HEK293 (cell line): Measurements from ENCODE around the gene BORCS5.
A peak's percentile ranks its signal among the peaks of the same experiment; 100 is the strongest.

ENCODE experiments used
- KLF1 ChIP-seq: fragments of 450-650 bp; formaldehyde crosslinking; IDR thresholded peaks from 2 replicates; pipeline ENCODE4 v1.5.1; 2016; ENCODE audit warnings: missing biosample characterization, missing genetic modification characterization
- KLF16 ChIP-seq: fragments of 450-650 bp; formaldehyde crosslinking; IDR thresholded peaks from 2 replicates; pipeline ENCODE4 v1.5.1; 2017; ENCODE audit warnings: missing biosample characterization, missing genetic modification characterization
- OSR2 ChIP-seq: fragments of 450-650 bp; formaldehyde crosslinking; IDR thresholded peaks from 2 replicates; pipeline ENCODE4 v1.5.1; 2016; ENCODE audit warnings: missing biosample characterization, missing genetic modification characterization
- WT1 ChIP-seq: fragments of 450-650 bp; formaldehyde crosslinking; IDR thresholded peaks from 2 replicates; pipeline ENCODE4 v1.5.1; 2016; ENCODE audit warnings: missing biosample characterization, missing genetic modification characterization
- ZBTB1 ChIP-seq: fragments of 450-650 bp; formaldehyde crosslinking; IDR thresholded peaks from 2 replicates; pipeline ENCODE4 v1.5.1; 2016; ENCODE audit warnings: missing biosample characterization, missing genetic modification characterization
- ZBTB10 ChIP-seq: fragments of 450-650 bp; formaldehyde crosslinking; IDR thresholded peaks from 2 replicates; pipeline ENCODE4 v1.5.1; 2016; ENCODE audit warnings: missing biosample characterization, missing genetic modification characterization
- ZBTB11 ChIP-seq: fragments of 450-650 bp; formaldehyde crosslinking; conservative IDR thresholded peaks from 2 replicates; pipeline ENCODE4 v1.5.1; 2016; ENCODE audit warnings: low read depth, missing biosample characterization, missing genetic modification characterization
- ZBTB21 ChIP-seq: fragments of 450-650 bp; formaldehyde crosslinking; IDR thresholded peaks from 2 replicates; pipeline ENCODE4 v1.5.1; 2017; ENCODE audit warnings: missing biosample characterization, missing genetic modification characterization
- ZBTB44 ChIP-seq: fragments of 450-650 bp; IDR thresholded peaks from 2 replicates; pipeline ENCODE4 v1.5.1; 2018; ENCODE audit warnings: missing biosample characterization, mild to moderate bottlenecking, missing genetic modification characterization
- ZBTB48 ChIP-seq: fragments of 450-650 bp; formaldehyde crosslinking; IDR thresholded peaks from 2 replicates; pipeline ENCODE4 v1.5.1; 2016; ENCODE audit warnings: missing biosample characterization, missing genetic modification characterization
- ZNF112 ChIP-seq: fragments of 450-650 bp; formaldehyde crosslinking; IDR thresholded peaks from 2 replicates; pipeline ENCODE4 v1.5.0; 2017; ENCODE audit warnings: missing biosample characterization, missing genetic modification characterization
- ZNF114 ChIP-seq: fragments of 450-650 bp; formaldehyde crosslinking; IDR thresholded peaks from 2 replicates; pipeline ENCODE4 v1.5.0; 2017; ENCODE audit warnings: missing biosample characterization, missing genetic modification characterization
- ZNF423 ChIP-seq: fragments of 450-650 bp; formaldehyde crosslinking; IDR thresholded peaks from 2 replicates; pipeline ENCODE4 v1.5.1; 2016; ENCODE audit warnings: missing biosample characterization, missing genetic modification characterization
- ZNF488 ChIP-seq: fragments of 450-650 bp; formaldehyde crosslinking; IDR thresholded peaks from 2 replicates; pipeline ENCODE4 v1.5.1; 2016; ENCODE audit warnings: missing biosample characterization, missing genetic modification characterization
- ZNF654 ChIP-seq: fragments of 450-650 bp; formaldehyde crosslinking; IDR thresholded peaks from 2 replicates; pipeline ENCODE4 v1.5.1; 2016; ENCODE audit warnings: low read depth, missing biosample characterization, missing genetic modification characterization
- ZNF747 ChIP-seq: fragments of 450-650 bp; formaldehyde crosslinking; IDR thresholded peaks from 2 replicates; pipeline ENCODE4 v1.5.1; 2016; ENCODE audit warnings: missing biosample characterization, missing genetic modification characterization
- ZNF843 ChIP-seq: fragments of 450-650 bp; formaldehyde crosslinking; IDR thresholded peaks from 2 replicates; pipeline ENCODE4 v1.5.1; 2016; ENCODE audit warnings: missing biosample characterization, missing genetic modification characterization
- TF ChIP-seq, protein P1 (sequence below): fragments of 450-650 bp; formaldehyde crosslinking; IDR thresholded peaks from 2 replicates; pipeline ENCODE4 v1.5.1; 2016; ENCODE audit warnings: missing biosample characterization, missing genetic modification characterization
- TF ChIP-seq, protein P2 (sequence below): fragments of 450-650 bp; formaldehyde crosslinking; IDR thresholded peaks from 2 replicates; pipeline ENCODE4 v1.5.1; 2016; ENCODE audit warnings: missing biosample characterization, missing genetic modification characterization
- TF ChIP-seq, protein P3 (sequence below): fragments of 450-650 bp; formaldehyde crosslinking; IDR thresholded peaks from 2 replicates; pipeline ENCODE4 v1.5.1; 2016; ENCODE audit warnings: missing biosample characterization, missing genetic modification characterization

BORCS5 gene

GRCh38 chr12:12333407-12334366, 23.2 kb upstream of the BORCS5 start (continued):
- TF ChIP-seq ZBTB44 (tag by site-specific recombination): no peak
- TF ChIP-seq, protein P1, sequence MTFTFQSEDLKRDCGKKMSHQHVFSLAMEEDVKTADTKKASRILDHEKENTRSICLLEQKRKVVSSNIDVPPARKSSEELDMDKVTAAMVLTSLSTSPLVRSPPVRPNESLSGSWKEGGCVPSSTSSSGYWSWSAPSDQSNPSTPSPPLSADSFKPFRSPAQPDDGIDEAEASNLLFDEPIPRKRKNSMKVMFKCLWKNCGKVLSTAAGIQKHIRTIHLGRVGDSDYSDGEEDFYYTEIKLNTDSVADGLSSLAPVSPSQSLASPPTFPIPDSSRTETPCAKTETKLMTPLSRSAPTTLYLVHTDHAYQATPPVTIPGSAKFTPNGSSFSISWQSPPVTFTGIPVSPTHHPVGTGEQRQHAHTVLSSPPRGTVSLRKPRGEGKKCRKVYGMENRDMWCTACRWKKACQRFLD: no peak
- peak; percentile 71 for TF ChIP-seq ZBTB48 (tag by site-specific recombination)
- TF ChIP-seq, protein P2, sequence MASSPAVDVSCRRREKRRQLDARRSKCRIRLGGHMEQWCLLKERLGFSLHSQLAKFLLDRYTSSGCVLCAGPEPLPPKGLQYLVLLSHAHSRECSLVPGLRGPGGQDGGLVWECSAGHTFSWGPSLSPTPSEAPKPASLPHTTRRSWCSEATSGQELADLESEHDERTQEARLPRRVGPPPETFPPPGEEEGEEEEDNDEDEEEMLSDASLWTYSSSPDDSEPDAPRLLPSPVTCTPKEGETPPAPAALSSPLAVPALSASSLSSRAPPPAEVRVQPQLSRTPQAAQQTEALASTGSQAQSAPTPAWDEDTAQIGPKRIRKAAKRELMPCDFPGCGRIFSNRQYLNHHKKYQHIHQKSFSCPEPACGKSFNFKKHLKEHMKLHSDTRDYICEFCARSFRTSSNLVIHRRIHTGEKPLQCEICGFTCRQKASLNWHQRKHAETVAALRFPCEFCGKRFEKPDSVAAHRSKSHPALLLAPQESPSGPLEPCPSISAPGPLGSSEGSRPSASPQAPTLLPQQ (tag by site-specific recombination): no peak
- no peak for TF ChIP-seq ZNF423 (tag by site-specific recombination)
- TF ChIP-seq ZBTB10 (tag by site-specific recombination): no peak
- TF ChIP-seq, protein P3, sequence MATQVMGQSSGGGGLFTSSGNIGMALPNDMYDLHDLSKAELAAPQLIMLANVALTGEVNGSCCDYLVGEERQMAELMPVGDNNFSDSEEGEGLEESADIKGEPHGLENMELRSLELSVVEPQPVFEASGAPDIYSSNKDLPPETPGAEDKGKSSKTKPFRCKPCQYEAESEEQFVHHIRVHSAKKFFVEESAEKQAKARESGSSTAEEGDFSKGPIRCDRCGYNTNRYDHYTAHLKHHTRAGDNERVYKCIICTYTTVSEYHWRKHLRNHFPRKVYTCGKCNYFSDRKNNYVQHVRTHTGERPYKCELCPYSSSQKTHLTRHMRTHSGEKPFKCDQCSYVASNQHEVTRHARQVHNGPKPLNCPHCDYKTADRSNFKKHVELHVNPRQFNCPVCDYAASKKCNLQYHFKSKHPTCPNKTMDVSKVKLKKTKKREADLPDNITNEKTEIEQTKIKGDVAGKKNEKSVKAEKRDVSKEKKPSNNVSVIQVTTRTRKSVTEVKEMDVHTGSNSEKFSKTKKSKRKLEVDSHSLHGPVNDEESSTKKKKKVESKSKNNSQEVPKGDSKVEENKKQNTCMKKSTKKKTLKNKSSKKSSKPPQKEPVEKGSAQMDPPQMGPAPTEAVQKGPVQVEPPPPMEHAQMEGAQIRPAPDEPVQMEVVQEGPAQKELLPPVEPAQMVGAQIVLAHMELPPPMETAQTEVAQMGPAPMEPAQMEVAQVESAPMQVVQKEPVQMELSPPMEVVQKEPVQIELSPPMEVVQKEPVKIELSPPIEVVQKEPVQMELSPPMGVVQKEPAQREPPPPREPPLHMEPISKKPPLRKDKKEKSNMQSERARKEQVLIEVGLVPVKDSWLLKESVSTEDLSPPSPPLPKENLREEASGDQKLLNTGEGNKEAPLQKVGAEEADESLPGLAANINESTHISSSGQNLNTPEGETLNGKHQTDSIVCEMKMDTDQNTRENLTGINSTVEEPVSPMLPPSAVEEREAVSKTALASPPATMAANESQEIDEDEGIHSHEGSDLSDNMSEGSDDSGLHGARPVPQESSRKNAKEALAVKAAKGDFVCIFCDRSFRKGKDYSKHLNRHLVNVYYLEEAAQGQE (tag by site-specific recombination): no peak
- no peak for TF ChIP-seq ZBTB1 (tag by site-specific recombination)
- TF ChIP-seq ZNF654 (tag by site-specific recombination): no peak
- TF ChIP-seq KLF16 (tag by site-specific recombination): peak; percentile 40; the same call in 1 of the 2 replicates
- TF ChIP-seq ZNF488 (tag by site-specific recombination): no peak
- TF ChIP-seq WT1 (tag by site-specific recombination): peak; percentile 66; the same call in 1 of the 2 replicates
- TF ChIP-seq ZBTB11: no peak
- TF ChIP-seq ZNF114: no peak
- no peak for TF ChIP-seq ZNF112 (tag by site-specific recombination)
- no peak for TF ChIP-seq ZBTB21 (tag by site-specific recombination)
- TF ChIP-seq OSR2 (tag by site-specific recombination): peak; percentile 21; the same call in 1 of the 2 replicates
- peak; percentile 82 for TF ChIP-seq KLF1
- peak; percentile 57; the same call in 1 of the 2 replicates for TF ChIP-seq ZNF843 (tag by site-specific recombination)
- TF ChIP-seq ZNF747 (tag by site-specific recombination): no peak
